Activated naive CD8-positive, alpha-beta T cell treated with anti-CD3 and anti-CD28 coated beads, Interleukin-2, amount 10 ng/mL, durations not matched to agents 7 days and 5 days (primary cell): ENCODE results near the gene TOMM22. TPM values are rescaled to one million over a fixed set of nuclear protein-coding genes. Genes with fewer than 3 reads are reported as not detected.

ENCODE experiments used
- ATAC-seq: fragments of 150-1000 bp; cut with Tn5 transposase; one replicate; pipeline ENCODE4 v1.10.0; 2021; ENCODE audit warnings: low read depth, moderate library complexity
- POLR2A ChIA-PET: fragments of 350-600 bp; sonication (Branson Sonifier 250); formaldehyde crosslinking; loops from one replicate; lab custom pipeline; 2021; ENCODE audit warnings: antibody characterized with exemption; lab: Charles Lee
- DNase-seq: peaks from one replicate; pipeline ENCODE4 v3.0.0; 2021
- H3K27ac Mint-ChIP-seq: one replicate; pipeline ENCODE4 v1.8.0; 2022; ENCODE audit warnings: mild to moderate bottlenecking, mixed read lengths
- H3K27me3 Mint-ChIP-seq: one replicate; pipeline ENCODE4 v1.8.0; 2022; ENCODE audit warnings: mild to moderate bottlenecking, moderate library complexity, mixed read lengths
- H3K36me3 Mint-ChIP-seq: one replicate; pipeline ENCODE4 v1.8.0; 2021; ENCODE audit warnings: mild to moderate bottlenecking, mixed read lengths
- H3K4me1 Mint-ChIP-seq: one replicate; pipeline ENCODE4 v1.8.0; 2021; ENCODE audit warnings: mixed read lengths
- H3K4me3 Mint-ChIP-seq: one replicate; pipeline ENCODE4 v1.8.0; 2022; ENCODE audit warnings: mild to moderate bottlenecking, moderate library complexity, mixed read lengths
- H3K9me3 Mint-ChIP-seq: one replicate; pipeline ENCODE4 v1.8.0; 2021; ENCODE audit warnings: mixed read lengths
- total RNA-seq, 2 experiments: library from RNA; stranded (reverse); gene quantifications; one replicate each; pipeline ENCODE4 v1.2.3, GENCODE V29; 2021

TOMM22 gene
- total RNA-seq, 2 experiments from 2014 or later = 58.7 to 60.4 TPM

GRCh38 chr22:38699784-38700183 is 18.0 kb downstream of the TOMM22 start:
- no peak for ATAC-seq
- POLR2A ChIA-PET = interaction anchor here (0.6 to 4.3 kb wide), 6 partner anchors 11 to 63 kb away, joined by 4 to 33 read pairs (median 5); partner anchors contain the start of gene TOMM22
- DNase-seq = no peak
- Mint-ChIP-seq H3K4me1 (peaks cover 48% of the 10 kb centered on the region), H3K27me3 (no peaks in the 10 kb centered on the region), H3K27ac (peak overlapping the region; percentile 98), H3K9me3 (no peaks in the 10 kb centered on the region), H3K36me3 (peaks cover 19% of the 10 kb centered on the region), H3K4me3 (peak overlapping the region; percentile 94)

- POLR2A ChIA-PET = interaction anchor here (0.6 to 4.3 kb wide), 5 partner anchors 18 to 301 kb away, joined by 3 to 33 read pairs (median 5); partner anchors contain the start of gene TOMM22
- Mint-ChIP-seq H3K27me3 (no peaks in the 10 kb centered on the region), H3K27ac (peak overlapping the region; percentile 98), H3K9me3 (no peaks in the 10 kb centered on the region), H3K4me1 (peaks cover 52% of the 10 kb centered on the region), H3K4me3 (peak overlapping the region; percentile 94), H3K36me3 (peaks cover 15% of the 10 kb centered on the region)
- ATAC-seq (peak; percentile 8), DNase-seq (no peak)
Measured at GRCh38 chr22:38700270-38700788, 18.6 kb downstream of the TOMM22 start.

- H3K27ac Mint-ChIP-seq = peak within 1 kb of the TSS; percentile 98
- peak within 1 kb of the TSS; percentile 94 for H3K4me3 Mint-ChIP-seq
- POLR2A ChIA-PET = interaction anchor here (0.6 to 1.9 kb wide), 3 partner anchors 51 to 651 kb away, joined by 3 to 6 read pairs (median 4); no protein-coding TSS in a partner anchor
- H3K9me3 Mint-ChIP-seq = no peaks in the 10 kb centered on the region
- peaks cover 15% of the 10 kb centered on the region for H3K36me3 Mint-ChIP-seq
- H3K4me1 Mint-ChIP-seq = peaks cover 50% of the 10 kb centered on the region
- H3K27me3 Mint-ChIP-seq = no peaks in the 10 kb centered on the region
- ATAC-seq (peak; percentile 19), DNase-seq (peak; percentile 100)
Measured at GRCh38 chr22:38700789-38701628, 19.3 kb downstream of the TOMM22 start, which contains the start of gene JOSD1. Gene JOSD1, minus strand, starts transcription at chr22:38700943. Its CDS starts 956 bp downstream, at chr22:38699987.

- Mint-ChIP-seq H3K9me3 (no peaks in the 10 kb centered on the region), H3K27ac (peak overlapping the region; percentile 95), H3K4me3 (peak overlapping the region; percentile 86), H3K36me3 (peaks cover 19% of the 10 kb centered on the region), H3K27me3 (no peaks in the 10 kb centered on the region), H3K4me1 (peaks cover 42% of the 10 kb centered on the region)
- ATAC-seq (no peak), DNase-seq (no peak)
- POLR2A ChIA-PET = interaction anchor here (0.7 to 3.5 kb wide), 5 partner anchors 13 to 615 kb away, joined by 3 to 14 read pairs (median 3); partner anchors contain the start of genes RPL3 and TOMM22
Measured at GRCh38 chr22:38704654-38705234, 23.0 kb downstream of the TOMM22 start.

- Mint-ChIP-seq H3K4me3 (peak within 1 kb of the TSS; percentile 94), H3K9me3 (no peaks in the 10 kb centered on the region), H3K4me1 (peaks cover 43% of the 10 kb centered on the region), H3K27me3 (no peaks in the 10 kb centered on the region), H3K27ac (peak within 1 kb of the TSS; percentile 95), H3K36me3 (peaks cover 21% of the 10 kb centered on the region)
- POLR2A ChIA-PET = interaction anchor here (0.6 to 3.6 kb wide), 15 partner anchors 8 to 614 kb away, joined by 3 to 26 read pairs (median 3); partner anchors contain the start of genes RPL3 and TOMM22
- ATAC-seq (peak; percentile 83), DNase-seq (peak; percentile 85)
Measured at GRCh38 chr22:38705235-38706100, 23.7 kb downstream of the TOMM22 start, which contains the start of gene GTPBP1. Gene GTPBP1, plus strand, starts transcription at chr22:38705944. Its CDS starts 12 bp downstream, at chr22:38705956.

- peaks cover 48% of the 10 kb centered on the region for H3K4me1 Mint-ChIP-seq
Measured at GRCh38 chr22:38706101-38706900, 24.5 kb downstream of the TOMM22 start.

GRCh38 chr22:38706901-38707195 is 25.1 kb downstream of the TOMM22 start:
- POLR2A ChIA-PET = interaction anchor here (1.1 to 3.6 kb wide), 7 partner anchors 10 to 48 kb away, joined by 3 to 26 read pairs (median 13); partner anchors contain the start of gene TOMM22
- no peak for DNase-seq
- Mint-ChIP-seq H3K27ac (peak overlapping the region; percentile 86), H3K9me3 (no peaks in the 10 kb centered on the region), H3K27me3 (no peaks in the 10 kb centered on the region), H3K36me3 (peaks cover 24% of the 10 kb centered on the region), H3K4me3 (peak overlapping the region; percentile 94), H3K4me1 (peaks cover 47% of the 10 kb centered on the region)
- no peak for ATAC-seq

More at GRCh38 chr22:38706101-38706900, 24.5 kb downstream of the TOMM22 start:
- peak overlapping the region; percentile 86 for H3K27ac Mint-ChIP-seq
- peaks cover 24% of the 10 kb centered on the region for H3K36me3 Mint-ChIP-seq
- no peaks in the 10 kb centered on the region for H3K27me3 Mint-ChIP-seq
- peak; percentile 64 for DNase-seq
- peak overlapping the region; percentile 94 for H3K4me3 Mint-ChIP-seq
- no peak for ATAC-seq
- POLR2A ChIA-PET = interaction anchor here (0.6 to 3.6 kb wide), 15 partner anchors 8 to 613 kb away, joined by 3 to 26 read pairs (median 4); partner anchors contain the start of genes RPL3 and TOMM22
- H3K9me3 Mint-ChIP-seq = no peaks in the 10 kb centered on the region

- DNase-seq = no peak
- H3K4me3 Mint-ChIP-seq = peak overlapping the region; percentile 94
Measured at GRCh38 chr22:38707346-38707745, 25.6 kb downstream of the TOMM22 start.

GRCh38 chr22:38707984-38708383 is 26.2 kb downstream of the TOMM22 start:
- no peaks in the 10 kb centered on the region for H3K9me3 Mint-ChIP-seq
- H3K27me3 Mint-ChIP-seq = no peaks in the 10 kb centered on the region
- H3K4me3 Mint-ChIP-seq = peak overlapping the region; percentile 94
- DNase-seq = no peak
- peaks cover 30% of the 10 kb centered on the region for H3K36me3 Mint-ChIP-seq
- H3K27ac Mint-ChIP-seq = peak overlapping the region; percentile 9
- peaks cover 57% of the 10 kb centered on the region for H3K4me1 Mint-ChIP-seq
- ATAC-seq = no peak
- POLR2A ChIA-PET = interaction anchor here (0.9 to 3.6 kb wide), 4 partner anchors 24 to 43 kb away, joined by 4 to 26 read pairs (median 14); partner anchors contain the start of gene TOMM22

More at GRCh38 chr22:38707346-38707745, 25.6 kb downstream of the TOMM22 start:
- Mint-ChIP-seq H3K4me1 (peaks cover 52% of the 10 kb centered on the region), H3K36me3 (peaks cover 28% of the 10 kb centered on the region), H3K9me3 (no peaks in the 10 kb centered on the region), H3K27me3 (no peaks in the 10 kb centered on the region), H3K27ac (peak overlapping the region; percentile 86)
- ATAC-seq = no peak
- POLR2A ChIA-PET = interaction anchor here (0.9 to 3.6 kb wide), 6 partner anchors 21 to 44 kb away, joined by 3 to 26 read pairs (median 9); partner anchors contain the start of gene TOMM22

- POLR2A ChIA-PET = interaction anchor here (1.0 to 1.2 kb wide), 2 partner anchors 25 to 35 kb away, joined by 4 read pairs; no protein-coding TSS in a partner anchor
- no peaks in the 10 kb centered on the region for H3K27me3 Mint-ChIP-seq
- no peak overlapping the region for H3K4me3 Mint-ChIP-seq
- H3K4me1 Mint-ChIP-seq = peaks cover 61% of the 10 kb centered on the region
- H3K36me3 Mint-ChIP-seq = peaks cover 31% of the 10 kb centered on the region
- no peak overlapping the region for H3K27ac Mint-ChIP-seq
- ATAC-seq = no peak
- no peak for DNase-seq
- no peaks in the 10 kb centered on the region for H3K9me3 Mint-ChIP-seq
Measured at GRCh38 chr22:38709306-38709705, 27.5 kb downstream of the TOMM22 start.

- Mint-ChIP-seq H3K4me3 (no peak overlapping the region), H3K36me3 (peaks cover 31% of the 10 kb centered on the region), H3K9me3 (no peaks in the 10 kb centered on the region), H3K27ac (no peak overlapping the region), H3K4me1 (peaks cover 61% of the 10 kb centered on the region), H3K27me3 (no peaks in the 10 kb centered on the region)
- POLR2A ChIA-PET = interaction anchor here (1.0 kb wide), 1 partner anchor 34 kb away, joined by 4 read pairs; no protein-coding TSS in a partner anchor
- no peak for DNase-seq
- no peak for ATAC-seq
Measured at GRCh38 chr22:38710351-38710750, 28.6 kb downstream of the TOMM22 start.
